GM23248 (cell line): ENCODE measurements around the gene BSPRY. TPM values are rescaled to one million over a fixed set of nuclear protein-coding genes. Genes with fewer than 3 reads are reported as not detected.

Experiments
- DNase-seq: peaks from one replicate; pipeline ENCODE4 v3.0.0-alpha.2; 2015
- H2AFZ ChIP-seq: fragments of 200-600 bp; sonication (generic); 2 replicates; pipeline ENCODE4 v1.6.1; 2016; ENCODE audit warnings: antibody characterized with exemption
- H3F3A ChIP-seq: fragments of 200-600 bp; sonication (generic); 2 replicates; pipeline ENCODE4 v1.6.1; 2016; ENCODE audit warnings: mild to moderate bottlenecking, antibody characterized with exemption, mixed run types; ENCODE audit not compliant: insufficient read depth
- H3K27ac ChIP-seq: fragments of 200-600 bp; sonication (generic); 2 replicates; pipeline ENCODE4 v1.5.1; 2016; ENCODE audit warnings: mild to moderate bottlenecking
- H3K27me3 ChIP-seq: fragments of 200-600 bp; sonication (generic); replicated peaks from 2 replicates; pipeline ENCODE4 v1.6.1; 2016; ENCODE audit warnings: mild to moderate bottlenecking; ENCODE audit not compliant: insufficient read depth
- H3K36me3 ChIP-seq: fragments of 200-600 bp; sonication (generic); 2 replicates; pipeline ENCODE4 v1.6.1; 2016; ENCODE audit warnings: low read depth, mild to moderate bottlenecking
- H3K4me1 ChIP-seq: fragments of 200-600 bp; sonication (generic); 2 replicates; pipeline ENCODE4 v1.6.1; 2016; ENCODE audit warnings: mild to moderate bottlenecking; ENCODE audit not compliant: insufficient read depth
- H3K4me2 ChIP-seq: fragments of 200-600 bp; sonication (generic); one replicate; pipeline ENCODE4 v1.6.1; 2016; ENCODE audit warnings: mild to moderate bottlenecking; ENCODE audit not compliant: unreplicated experiment
- H3K4me3 ChIP-seq: fragments of 200-600 bp; sonication (generic); 2 replicates; pipeline ENCODE4 v1.5.1; 2016; ENCODE audit warnings: mild to moderate bottlenecking
- H3K79me2 ChIP-seq: fragments of 200-600 bp; sonication (generic); 2 replicates; pipeline ENCODE4 v1.6.1; 2016; ENCODE audit warnings: mild to moderate bottlenecking; ENCODE audit not compliant: insufficient read depth
- H3K9ac ChIP-seq: fragments of 200-600 bp; sonication (generic); 2 replicates; pipeline ENCODE4 v1.6.1; 2016; ENCODE audit warnings: mild to moderate bottlenecking
- H3K9me2 ChIP-seq: fragments of 200-600 bp; sonication (generic); 2 replicates; pipeline ENCODE4 v1.6.1; 2016; ENCODE audit warnings: mixed run types, mild to moderate bottlenecking, moderate library complexity; ENCODE audit not compliant: insufficient read depth
- H3K9me3 ChIP-seq: fragments of 200-600 bp; sonication (generic); one replicate; pipeline ENCODE4 v1.6.1; 2017; ENCODE audit warnings: low read depth
- H4K20me1 ChIP-seq: fragments of 200-600 bp; sonication (generic); 2 replicates; pipeline ENCODE4 v1.6.0; 2016; ENCODE audit not compliant: insufficient read depth
- EZH2 ChIP-seq: fragments of 200-600 bp; sonication (generic); IDR thresholded peaks from 2 replicates; pipeline ENCODE4 v1.6.1; 2018; ENCODE audit warnings: antibody characterized with exemption, mild to moderate bottlenecking; ENCODE audit not compliant: insufficient read depth, poor library complexity, severe bottlenecking
- EZH2phosphoT487 ChIP-seq: fragments of 200-600 bp; sonication (generic); IDR thresholded peaks from 2 replicates; pipeline ENCODE4 v1.6.1; 2018; ENCODE audit warnings: antibody characterized with exemption, moderate library complexity, mild to moderate bottlenecking, low read depth; ENCODE audit not compliant: insufficient read depth
- WGBS, 2 experiments: methylation state at CpG; one replicate each; pipeline ENCODE4 v1.1.6; 2015 to 2017; ENCODE audit warnings: low lambda C conversion rate in 2 of 2, low coverage in 1 of 2; ENCODE audit errors: missing lambda C conversion rate in 2 of 2; 5-methylcytosine and 5-hydroxymethylcytosine counted together
- in situ Hi-C: fragments of 300-500 bp; cut with MboI; formaldehyde crosslinking; loops from 2 replicates; pipeline ENCODE4 v1.15.0; 2020
- polyA plus RNA-seq: library from polyadenylated mRNA; unstranded; fragments of >200 nt; fragmentation: Nextera tagmentation; extraction: Ambion mirVana; gene quantifications from 2 replicates; pipeline ENCODE4 v1.2.1, GENCODE V29; 2016
- total RNA-seq: library from RNA; depleted of rRNA; stranded (reverse); fragments of >200 nt; shearing (Covaris generic); gene quantifications from 2 replicates; pipeline ENCODE4 v1.2.3, GENCODE V29; 2014

Gene BSPRY
- total and polyA plus RNA-seq, 2 experiments from 2014 or later = not detected

DNA sequence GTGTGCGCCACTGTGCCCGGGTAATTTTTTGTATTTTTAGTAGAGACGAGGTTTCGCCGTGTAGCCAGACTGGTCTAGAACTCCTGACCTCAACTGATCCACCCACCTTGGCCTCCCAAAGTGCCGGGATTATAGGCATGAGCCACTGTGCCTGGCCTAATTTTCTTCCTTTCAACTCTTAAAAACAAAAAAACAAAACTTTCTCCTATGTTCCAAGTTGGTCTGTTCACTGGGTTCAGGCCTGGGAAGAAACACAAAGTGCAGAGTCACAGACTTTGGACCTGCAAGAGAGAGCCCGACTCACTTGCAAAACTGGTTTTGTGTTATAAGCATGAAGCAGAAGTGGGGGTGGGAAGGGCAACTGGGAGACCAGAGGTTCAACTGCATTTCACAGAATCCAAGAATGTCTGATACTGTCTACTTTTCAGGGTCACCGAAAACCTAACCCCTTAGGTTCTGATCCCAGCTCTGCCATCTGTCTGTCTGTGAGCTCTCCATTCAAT lies 32.6 kb downstream of the BSPRY start:
- H3K9me2 ChIP-seq = no peaks in the 10 kb centered on the region
- no peak overlapping the region for H3K4me2 ChIP-seq
- no peaks in the 10 kb centered on the region for H3K9me3 ChIP-seq
- H3K79me2 ChIP-seq = no peaks in the 10 kb centered on the region
- no peak overlapping the region for H3K4me3 ChIP-seq
- in situ Hi-C loops = no loop called here
- no peaks in the 10 kb centered on the region for H3F3A ChIP-seq
- no peaks in the 10 kb centered on the region for H4K20me1 ChIP-seq
- H2AFZ ChIP-seq = no peak overlapping the region
- H3K27me3 ChIP-seq = no peaks in the 10 kb centered on the region
- H3K9ac ChIP-seq = no peak overlapping the region
- H3K4me1 ChIP-seq = no peaks in the 10 kb centered on the region
- TF ChIP-seq EZH2 (no peak), EZH2phosphoT487 (no peak)
- no peak overlapping the region for H3K27ac ChIP-seq
- H3K36me3 ChIP-seq = no peaks in the 10 kb centered on the region
- WGBS, 2 experiments = 86 to 87% methylated on average over 8 of the region's 8 CpGs
- no peak for DNase-seq

DNA sequence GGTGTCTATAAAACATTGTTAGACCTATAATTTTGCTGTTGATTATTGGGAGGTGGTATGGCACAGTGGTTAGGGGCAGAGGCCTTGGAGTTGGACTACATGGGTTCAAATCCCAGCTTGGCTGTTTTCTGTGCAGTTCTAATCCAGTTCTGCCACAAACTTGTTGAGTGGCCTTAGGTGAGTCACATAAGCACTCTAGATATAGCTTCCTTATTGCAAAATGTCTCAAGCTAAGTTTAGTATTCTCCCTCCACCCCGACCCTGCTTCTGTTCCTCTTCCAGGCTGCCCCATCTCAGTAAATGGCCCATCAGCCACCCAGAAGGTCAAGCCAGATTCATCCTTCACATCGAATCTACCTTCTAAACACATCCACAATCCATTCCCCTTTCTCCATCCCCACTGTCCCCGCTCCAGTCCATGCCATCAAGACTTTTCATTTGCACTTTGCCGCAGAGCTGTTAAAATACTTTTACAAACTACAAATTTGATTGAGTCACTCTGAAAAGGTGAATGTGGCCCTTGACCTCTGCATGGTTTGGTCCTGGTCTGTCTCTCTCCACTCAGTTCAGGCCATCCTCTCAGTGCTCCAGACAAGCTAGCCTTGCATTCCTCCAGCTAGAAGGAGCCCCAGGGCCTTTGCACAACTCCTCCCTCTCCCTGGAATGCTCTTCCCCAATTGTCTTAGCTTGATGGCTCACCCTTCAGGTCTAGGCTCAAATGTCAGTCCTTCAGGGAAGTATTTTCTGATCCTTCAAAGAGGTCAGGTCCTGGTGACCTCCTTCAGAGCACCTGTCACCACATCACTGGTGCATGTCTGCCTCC lies 37.4 kb downstream of the BSPRY start:
- H3K4me3 ChIP-seq = no peak overlapping the region
- H3K9me2 ChIP-seq = no peaks in the 10 kb centered on the region
- in situ Hi-C loops = no loop called here
- peaks cover 3% of the 10 kb centered on the region; the same call in 1 of the 2 replicates for H3K36me3 ChIP-seq
- H3K27me3 ChIP-seq = no peaks in the 10 kb centered on the region
- H3K9me3 ChIP-seq = no peaks in the 10 kb centered on the region
- H3F3A ChIP-seq = no peaks in the 10 kb centered on the region
- H2AFZ ChIP-seq = no peak overlapping the region
- H3K4me2 ChIP-seq = no peak overlapping the region
- TF ChIP-seq EZH2phosphoT487 (no peak), EZH2 (no peak)
- no peak overlapping the region for H3K27ac ChIP-seq
- no peaks in the 10 kb centered on the region for H4K20me1 ChIP-seq
- no peaks in the 10 kb centered on the region for H3K79me2 ChIP-seq
- WGBS, 2 experiments = 97 to 98% methylated on average over 4 of the region's 4 CpGs
- no peaks in the 10 kb centered on the region for H3K4me1 ChIP-seq
- no peak overlapping the region for H3K9ac ChIP-seq
- DNase-seq = no peak

DNA sequence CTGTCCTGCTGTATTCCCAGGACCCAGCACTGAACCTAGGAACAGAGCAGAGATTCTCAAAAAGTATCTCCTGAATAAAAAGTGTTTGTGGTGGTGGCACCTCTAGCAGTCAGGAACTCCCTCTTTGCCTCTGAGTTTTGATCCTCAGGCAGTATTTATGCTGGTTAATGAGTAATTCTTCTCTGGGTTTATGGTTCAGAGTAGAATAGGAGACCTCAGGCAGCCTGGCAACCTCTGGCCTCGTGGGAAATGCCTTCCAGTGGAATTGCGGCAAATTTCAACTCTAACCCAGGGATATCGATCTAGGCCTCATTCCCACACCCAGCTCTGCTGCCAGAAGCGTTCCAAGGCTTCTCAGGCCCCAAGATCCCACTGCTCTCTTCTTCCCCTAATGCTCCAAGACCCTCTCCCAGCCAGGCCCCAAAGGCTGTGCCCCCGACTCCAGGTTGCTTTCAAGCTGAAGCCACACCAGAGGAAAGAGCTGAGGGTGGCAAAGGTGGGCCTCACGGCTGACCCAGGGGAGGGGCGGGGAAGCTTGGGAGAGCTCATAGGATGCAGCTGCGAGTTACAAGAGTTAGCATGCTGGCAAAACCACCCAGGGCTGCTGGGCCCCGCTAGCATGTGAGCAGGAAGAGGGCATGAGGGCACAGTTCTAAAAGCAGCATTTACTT lies 38.4 kb downstream of the BSPRY start:
- Histone ChIP-seq H3K4me3 (no peak overlapping the region), H3K79me2 (no peaks in the 10 kb centered on the region), H3K9me3 (no peaks in the 10 kb centered on the region), H3K4me1 (no peaks in the 10 kb centered on the region), H2AFZ (no peak overlapping the region), H3K4me2 (no peak overlapping the region), H3K9me2 (no peaks in the 10 kb centered on the region), H3K9ac (no peak overlapping the region), H4K20me1 (no peaks in the 10 kb centered on the region), H3F3A (no peaks in the 10 kb centered on the region), H3K27me3 (no peaks in the 10 kb centered on the region), H3K36me3 (peaks cover 3% of the 10 kb centered on the region; the same call in 1 of the 2 replicates), H3K27ac (no peak overlapping the region)
- DNase-seq = no peak
- no peak for TF ChIP-seq EZH2
- in situ Hi-C loops = no loop called here
- 91 to 93% methylated on average over 7 to 9 of the region's 9 CpGs for WGBS, 2 experiments

DNA sequence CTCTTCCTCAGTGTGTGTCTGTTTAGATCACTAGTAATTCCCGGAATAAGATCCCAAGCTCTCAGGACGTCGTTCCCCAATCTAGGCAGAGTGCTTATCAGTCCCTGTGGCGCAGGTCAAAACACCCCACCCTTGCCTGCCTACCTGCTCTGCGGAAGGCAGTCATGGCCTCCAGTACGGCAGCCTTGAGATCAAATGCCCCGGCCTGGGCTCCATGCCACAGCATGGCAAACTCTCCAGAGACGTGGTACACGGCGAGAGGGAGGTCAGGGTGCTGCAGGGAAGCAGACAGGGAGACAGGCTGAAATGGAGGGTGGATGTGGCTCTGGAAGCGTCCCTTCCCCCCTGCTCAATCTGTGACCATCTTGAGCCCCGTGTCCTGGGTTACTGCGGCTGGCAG lies 39.5 kb downstream of the BSPRY start:
- Histone ChIP-seq H3K36me3 (peaks cover 3% of the 10 kb centered on the region; the same call in 1 of the 2 replicates), H3F3A (no peaks in the 10 kb centered on the region), H3K27ac (no peak overlapping the region), H3K9me2 (no peaks in the 10 kb centered on the region), H3K4me2 (no peak overlapping the region), H3K79me2 (no peaks in the 10 kb centered on the region), H3K9ac (no peak overlapping the region), H3K27me3 (no peaks in the 10 kb centered on the region), H4K20me1 (no peaks in the 10 kb centered on the region), H2AFZ (no peak overlapping the region), H3K4me3 (no peak overlapping the region), H3K4me1 (no peaks in the 10 kb centered on the region), H3K9me3 (no peaks in the 10 kb centered on the region)
- TF ChIP-seq EZH2 = no peak
- no peak for TF ChIP-seq EZH2phosphoT487
- WGBS, 2 experiments = 95 to 96% methylated on average over 13 of the region's 13 CpGs
- DNase-seq = no peak
- in situ Hi-C loops = no loop called here
